MM.1S (cell line): ENCODE data around the gene TMIE.

ENCODE experiments used
- DNase-seq: peaks from one replicate; pipeline ENCODE4 v3.0.0-alpha.2; 2015
- H2AFZ ChIP-seq: fragments of 300-600 bp; sonication (generic); 2 replicates; pipeline ENCODE4 v1.6.0; 2016; ENCODE audit warnings: antibody characterized with exemption, low read length
- H3F3A ChIP-seq: fragments of 300-600 bp; sonication (generic); 2 replicates; pipeline ENCODE4 v1.6.1; 2016; ENCODE audit warnings: mild to moderate bottlenecking, antibody characterized with exemption, low read length, moderate library complexity, mixed read lengths; ENCODE audit not compliant: insufficient read depth
- H3K27ac ChIP-seq: fragments of 300-600 bp; sonication (generic); 2 replicates; pipeline ENCODE4 v1.5.1; 2016; ENCODE audit warnings: mild to moderate bottlenecking, low read length
- H3K27me3 ChIP-seq: fragments of 300-600 bp; sonication (generic); replicated peaks from 2 replicates; pipeline ENCODE4 v1.6.0; 2016; ENCODE audit warnings: low read length; ENCODE audit not compliant: insufficient read depth
- H3K36me3 ChIP-seq: fragments of 300-600 bp; sonication (generic); replicated peaks from 2 replicates; pipeline ENCODE4 v1.6.1; 2016; ENCODE audit warnings: mild to moderate bottlenecking, low read length, mixed read lengths; ENCODE audit not compliant: insufficient read depth
- H3K4me1 ChIP-seq: fragments of 300-600 bp; sonication (generic); 2 replicates; pipeline ENCODE4 v1.6.1; 2016; ENCODE audit warnings: low read length, mixed read lengths
- H3K4me2 ChIP-seq: fragments of 300-600 bp; sonication (generic); 2 replicates; pipeline ENCODE4 v1.6.0; 2016; ENCODE audit warnings: low read depth, low read length
- H3K4me3 ChIP-seq: fragments of 300-600 bp; sonication (generic); 2 replicates; pipeline ENCODE4 v1.5.1; 2016; ENCODE audit warnings: low read length, mixed read lengths
- H3K79me2 ChIP-seq: fragments of 300-600 bp; sonication (generic); 2 replicates; pipeline ENCODE4 v1.6.1; 2016; ENCODE audit warnings: mixed run types, low read length, mixed read lengths
- H3K9ac ChIP-seq: fragments of 300-600 bp; sonication (generic); 2 replicates; pipeline ENCODE4 v1.6.1; 2016; ENCODE audit warnings: low read length, mixed read lengths
- H3K9me2 ChIP-seq: fragments of 300-600 bp; sonication (generic); replicated peaks from 2 replicates; pipeline ENCODE4 v1.6.1; 2016; ENCODE audit warnings: mild to moderate bottlenecking, low read length, mixed read lengths; ENCODE audit not compliant: insufficient read depth
- H3K9me3 ChIP-seq: fragments of 300-600 bp; sonication (generic); replicated peaks from 2 replicates; pipeline ENCODE4 v1.6.1; 2016; ENCODE audit warnings: mild to moderate bottlenecking, low read length, mixed read lengths; ENCODE audit not compliant: insufficient read depth
- H4K20me1 ChIP-seq: fragments of 300-600 bp; sonication (generic); 2 replicates; pipeline ENCODE4 v1.6.1; 2016; ENCODE audit warnings: mild to moderate bottlenecking, low read length, moderate library complexity, mixed read lengths; ENCODE audit not compliant: insufficient read depth
- EZH2 ChIP-seq: fragments of 300-600 bp; sonication (generic); optimal IDR thresholded peaks from 2 replicates; pipeline ENCODE3; 2017; ENCODE audit warnings: low read depth, mild to moderate bottlenecking, antibody characterized with exemption, low read length, mixed read lengths
- EZH2phosphoT487 ChIP-seq: fragments of 300-600 bp; sonication (generic); IDR thresholded peaks from 2 replicates; pipeline ENCODE4 v1.6.1; 2018; ENCODE audit warnings: antibody characterized with exemption, low read length
- TF ChIP-seq, protein P1 (sequence below): fragments of 300-600 bp; sonication (generic); IDR thresholded peaks from 2 replicates; pipeline ENCODE4 v1.5.1; 2016; ENCODE audit warnings: antibody characterized with exemption, low read length, mixed read lengths

Gene TMIE

DNA sequence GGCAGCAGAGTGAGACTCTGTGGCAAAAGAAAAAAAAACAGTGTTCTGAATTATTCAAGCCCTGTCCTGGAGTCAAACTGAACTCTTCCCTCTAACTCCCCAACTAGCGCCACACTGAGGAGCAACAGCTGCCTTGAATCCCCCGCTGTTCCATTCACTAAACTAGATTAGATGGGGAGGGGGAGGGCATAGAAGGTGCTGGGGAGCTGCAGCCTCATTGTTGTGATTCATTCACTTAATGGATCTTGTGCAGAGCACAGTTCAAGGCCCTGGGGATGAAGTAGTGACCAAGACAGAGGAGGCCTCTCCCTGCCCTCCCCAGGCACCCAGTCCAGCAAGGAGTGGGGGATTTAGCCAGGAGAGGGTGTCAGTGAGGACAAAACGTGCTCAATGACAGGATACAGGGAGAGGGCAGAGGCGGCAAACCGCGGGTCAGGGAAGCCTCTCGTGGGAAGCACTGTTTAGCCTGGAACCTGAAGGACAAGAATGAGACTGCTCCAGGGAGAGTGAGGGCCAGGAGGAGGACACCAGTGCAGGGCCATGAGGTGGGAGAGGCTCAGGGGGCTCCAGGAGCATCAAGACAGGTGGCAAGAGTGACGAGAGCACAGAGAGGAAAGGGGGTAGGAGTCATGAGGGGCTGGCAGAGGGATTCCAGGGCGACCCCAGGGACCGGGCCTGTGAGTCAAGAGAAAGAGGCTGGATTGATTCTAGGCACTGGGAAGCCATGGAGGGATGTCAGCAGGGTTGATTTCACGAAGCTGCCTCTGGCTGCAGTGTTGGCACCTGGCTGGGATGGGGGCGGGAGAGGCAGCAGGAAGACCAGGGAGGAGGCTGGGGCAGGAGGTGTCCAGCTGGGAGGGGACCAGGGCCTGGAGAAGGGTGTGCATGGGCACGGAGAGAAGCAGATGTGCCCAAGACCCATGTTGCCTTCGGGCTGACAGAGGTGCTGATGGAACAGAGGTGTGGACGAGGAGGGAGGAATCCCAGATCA, 39.1 kb upstream of the TMIE start:
- no peak overlapping the region for H3K27ac ChIP-seq
- no peaks in the 10 kb centered on the region for H3K36me3 ChIP-seq
- no peaks in the 10 kb centered on the region for H3K79me2 ChIP-seq
- H3F3A ChIP-seq = no peaks in the 10 kb centered on the region
- H3K9ac ChIP-seq = no peak overlapping the region
- DNase-seq = no peak
- H3K4me3 ChIP-seq = no peak overlapping the region
- H3K27me3 ChIP-seq = no peaks in the 10 kb centered on the region
- TF ChIP-seq, protein P1, sequence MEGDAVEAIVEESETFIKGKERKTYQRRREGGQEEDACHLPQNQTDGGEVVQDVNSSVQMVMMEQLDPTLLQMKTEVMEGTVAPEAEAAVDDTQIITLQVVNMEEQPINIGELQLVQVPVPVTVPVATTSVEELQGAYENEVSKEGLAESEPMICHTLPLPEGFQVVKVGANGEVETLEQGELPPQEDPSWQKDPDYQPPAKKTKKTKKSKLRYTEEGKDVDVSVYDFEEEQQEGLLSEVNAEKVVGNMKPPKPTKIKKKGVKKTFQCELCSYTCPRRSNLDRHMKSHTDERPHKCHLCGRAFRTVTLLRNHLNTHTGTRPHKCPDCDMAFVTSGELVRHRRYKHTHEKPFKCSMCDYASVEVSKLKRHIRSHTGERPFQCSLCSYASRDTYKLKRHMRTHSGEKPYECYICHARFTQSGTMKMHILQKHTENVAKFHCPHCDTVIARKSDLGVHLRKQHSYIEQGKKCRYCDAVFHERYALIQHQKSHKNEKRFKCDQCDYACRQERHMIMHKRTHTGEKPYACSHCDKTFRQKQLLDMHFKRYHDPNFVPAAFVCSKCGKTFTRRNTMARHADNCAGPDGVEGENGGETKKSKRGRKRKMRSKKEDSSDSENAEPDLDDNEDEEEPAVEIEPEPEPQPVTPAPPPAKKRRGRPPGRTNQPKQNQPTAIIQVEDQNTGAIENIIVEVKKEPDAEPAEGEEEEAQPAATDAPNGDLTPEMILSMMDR = no peak
- no peak for TF ChIP-seq EZH2phosphoT487
- no peak for TF ChIP-seq EZH2
- no peaks in the 10 kb centered on the region for H4K20me1 ChIP-seq
- no peak overlapping the region for H3K4me2 ChIP-seq
- H3K4me1 ChIP-seq = no peaks in the 10 kb centered on the region
- H3K9me3 ChIP-seq = no peaks in the 10 kb centered on the region
- no peaks in the 10 kb centered on the region for H3K9me2 ChIP-seq
- no peak overlapping the region for H2AFZ ChIP-seq

DNA sequence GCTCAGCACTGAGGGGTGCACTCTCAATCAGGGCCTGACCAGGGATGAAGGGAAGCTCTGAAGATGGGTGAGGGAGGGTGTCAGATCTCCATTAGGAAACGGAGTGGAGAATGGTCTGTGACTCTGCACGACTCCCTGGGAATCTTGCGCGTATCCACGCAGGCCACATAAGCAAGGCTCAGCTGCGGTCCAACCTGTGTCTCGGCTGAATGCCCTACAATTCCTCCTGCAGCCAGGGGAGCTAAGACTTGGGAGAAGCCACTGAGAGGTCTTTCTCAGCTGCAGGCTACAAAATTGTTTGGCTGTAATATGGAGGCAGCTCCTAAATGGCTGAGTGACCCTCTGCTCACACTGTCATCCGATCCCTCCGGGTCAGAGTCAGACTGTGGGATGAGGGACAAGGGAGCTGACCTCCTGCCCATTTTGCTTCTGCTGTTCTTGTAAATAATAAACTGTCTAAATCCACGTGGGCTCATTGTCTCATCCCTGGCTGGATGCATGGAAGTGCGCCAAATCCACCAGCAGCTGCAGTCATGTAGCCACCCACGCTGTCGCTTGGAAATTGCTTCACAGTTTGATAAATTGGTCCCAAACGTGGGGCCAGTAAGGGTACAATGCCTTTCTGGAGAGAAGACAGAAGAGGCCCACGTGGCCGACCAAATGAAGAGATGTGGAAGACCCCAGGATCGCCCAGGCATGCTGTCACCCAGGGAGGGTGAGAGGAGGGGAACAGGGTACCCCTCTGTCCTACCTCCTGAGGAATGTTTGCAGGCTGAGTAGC, 38.2 kb upstream of the TMIE start:
- H3K4me3 ChIP-seq = no peak overlapping the region
- no peak overlapping the region for H3K27ac ChIP-seq
- no peaks in the 10 kb centered on the region for H4K20me1 ChIP-seq
- no peaks in the 10 kb centered on the region for H3K9me2 ChIP-seq
- no peak overlapping the region for H2AFZ ChIP-seq
- H3K9ac ChIP-seq = no peak overlapping the region
- no peak overlapping the region for H3K4me2 ChIP-seq
- no peaks in the 10 kb centered on the region for H3K4me1 ChIP-seq
- no peaks in the 10 kb centered on the region for H3F3A ChIP-seq
- H3K79me2 ChIP-seq = no peaks in the 10 kb centered on the region
- no peaks in the 10 kb centered on the region for H3K27me3 ChIP-seq
- no peaks in the 10 kb centered on the region for H3K36me3 ChIP-seq
- DNase-seq = no peak
- TF ChIP-seq, protein P1 = no peak
- no peaks in the 10 kb centered on the region for H3K9me3 ChIP-seq

DNA sequence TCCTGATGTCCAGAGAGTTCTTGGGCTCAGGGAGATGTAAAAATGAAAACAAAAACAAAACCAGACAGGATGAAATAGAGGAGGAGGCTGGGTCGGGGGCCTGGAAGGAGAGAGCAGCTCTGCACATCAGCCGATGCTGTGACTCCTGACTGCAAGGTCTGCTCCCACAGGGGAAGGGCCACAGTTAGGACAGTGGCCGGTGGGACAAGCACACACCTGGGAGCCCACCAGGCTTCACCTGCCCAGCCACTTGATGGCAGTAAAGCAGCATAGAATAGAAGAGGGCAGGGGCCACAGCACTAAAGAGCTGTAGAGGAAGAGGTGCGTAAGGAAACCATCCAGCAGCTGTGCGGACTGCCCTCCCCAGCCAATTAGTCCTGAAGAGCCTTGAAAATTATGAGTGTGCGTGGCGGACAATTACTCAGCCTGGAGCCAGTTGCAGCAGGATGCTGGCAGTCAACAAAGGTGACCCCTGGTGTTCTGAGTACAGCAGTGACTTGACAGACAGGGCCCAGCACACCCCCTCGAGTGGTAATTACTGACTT, 37.5 kb upstream of the TMIE start:
- H3K4me1 ChIP-seq = no peaks in the 10 kb centered on the region
- H2AFZ ChIP-seq = no peak overlapping the region
- DNase-seq = no peak
- no peaks in the 10 kb centered on the region for H3K79me2 ChIP-seq
- H3K9me2 ChIP-seq = no peaks in the 10 kb centered on the region
- no peak overlapping the region for H3K9ac ChIP-seq
- H3F3A ChIP-seq = no peaks in the 10 kb centered on the region
- no peak overlapping the region for H3K4me3 ChIP-seq
- no peak overlapping the region for H3K4me2 ChIP-seq
- no peaks in the 10 kb centered on the region for H3K9me3 ChIP-seq
- H3K27me3 ChIP-seq = no peaks in the 10 kb centered on the region
- TF ChIP-seq EZH2phosphoT487 = no peak
- TF ChIP-seq, protein P1 = peak; percentile 21
- no peaks in the 10 kb centered on the region for H3K36me3 ChIP-seq
- no peaks in the 10 kb centered on the region for H4K20me1 ChIP-seq
- H3K27ac ChIP-seq = no peak overlapping the region
